GM12874 (cell line): ENCODE measurements around the gene RRAGC.

Experiments used
- CTCF ChIP-seq: IDR thresholded peaks from 2 replicates; pipeline ENCODE4 v1.5.1; 2011; ENCODE audit warnings: low read depth, mild to moderate bottlenecking, control low read depth, low read length, moderate library complexity; ENCODE audit not compliant: insufficient read depth

RRAGC gene

GRCh38 chr1:38872401-38873026 is 12.9 kb upstream of the RRAGC start:
- TF ChIP-seq CTCF, result no peak

DNA sequence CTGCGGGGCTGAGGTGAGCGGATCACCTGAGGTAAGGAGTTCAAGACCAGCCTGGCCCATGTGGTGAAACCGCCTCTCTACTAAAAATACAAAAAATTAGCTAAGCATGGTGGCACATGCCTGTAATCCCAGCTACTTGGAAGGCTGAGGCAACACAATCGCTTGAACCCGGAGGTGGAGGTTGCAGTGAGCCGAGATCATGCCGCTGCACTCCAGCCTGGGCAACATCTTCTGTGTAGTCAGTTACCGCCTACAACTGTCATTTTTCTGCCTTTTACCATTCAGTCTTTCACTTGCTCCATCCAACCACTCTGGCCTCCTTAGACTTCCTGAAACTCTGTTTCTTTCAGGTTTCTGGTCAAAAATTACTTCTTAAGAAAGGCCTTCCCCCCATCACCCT is 11.4 kb upstream of the RRAGC start:
- no peak for TF ChIP-seq CTCF

DNA sequence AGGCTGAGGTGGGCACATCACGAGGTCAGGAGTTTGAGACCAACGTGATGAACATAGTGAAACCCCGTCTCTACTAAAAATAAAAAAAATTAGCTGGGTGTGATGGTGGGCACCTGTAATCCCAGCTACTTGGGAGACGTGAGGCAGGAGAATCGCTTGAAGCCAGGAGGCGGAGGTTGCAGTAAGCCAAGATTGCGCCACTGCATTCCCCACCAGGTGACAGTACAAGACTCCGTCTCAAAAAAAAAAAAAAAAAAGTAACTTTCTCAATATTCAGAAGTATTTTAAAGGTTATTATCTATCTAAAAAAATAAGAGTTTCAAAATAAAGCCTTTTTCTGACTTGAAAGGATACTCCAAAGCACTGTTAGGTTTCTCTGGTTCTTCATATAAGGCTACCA is 7.6 kb upstream of the RRAGC start:
- TF ChIP-seq CTCF, result no peak

GRCh38 chr1:38865112-38865715 is 5.6 kb upstream of the RRAGC start:
- no peak for TF ChIP-seq CTCF

DNA sequence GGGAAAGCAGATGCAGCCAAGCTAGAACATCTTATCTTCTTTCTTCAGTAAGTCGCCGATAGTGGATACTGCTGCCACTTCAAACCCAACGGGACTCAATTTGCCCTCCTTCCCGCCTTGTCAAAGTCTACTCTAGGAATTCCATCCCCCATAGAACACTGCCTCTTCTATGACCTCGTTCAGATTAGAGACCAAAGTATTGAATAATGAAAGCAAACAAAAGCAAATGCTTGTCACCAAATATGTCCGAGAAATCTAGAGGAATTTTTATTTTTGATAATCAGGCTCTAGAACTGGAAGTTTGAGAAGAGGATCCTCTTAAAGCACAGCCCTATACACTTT is 853 bp upstream of the RRAGC start:
- no peak for TF ChIP-seq CTCF

- TF ChIP-seq CTCF, result no peak
These were observed 575 bp downstream of the RRAGC start for GRCh38 chr1:38858833-38859560.

DNA sequence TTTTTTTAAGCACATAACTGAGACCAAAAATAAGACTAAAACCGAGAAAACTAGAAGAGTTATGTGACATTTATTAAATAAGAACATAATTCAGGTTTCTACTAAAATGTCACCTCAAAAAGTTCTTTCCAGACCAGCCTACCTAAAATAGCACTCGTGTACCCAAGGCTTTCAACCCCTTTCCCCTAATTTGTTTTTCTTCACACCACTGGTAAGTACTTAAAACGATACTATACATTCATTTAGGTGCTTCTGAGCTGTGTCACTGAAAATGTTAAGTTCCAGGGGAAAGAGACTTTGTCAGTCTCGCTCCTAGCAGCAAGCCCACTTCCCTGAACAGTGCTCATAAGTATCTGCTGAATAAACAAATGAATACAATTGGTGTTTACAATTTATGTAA is 6.8 kb downstream of the RRAGC start:
- TF ChIP-seq CTCF, result no peak
